GM12878 (cell line): ENCODE data around the gene ATG5.

Experiments
- CHD1 ChIP-seq: IDR thresholded peaks from 2 replicates; pipeline ENCODE4 v1.6.1; 2012; ENCODE audit warnings: low read depth, low read length, improper control_type of control experiment
- POLR2A ChIP-seq: IDR thresholded peaks from 2 replicates; pipeline ENCODE4 v1.6.1; 2011; ENCODE audit warnings: low read depth, mild to moderate bottlenecking, low read length
- TCF12 ChIP-seq: IDR thresholded peaks from 2 replicates; pipeline ENCODE4 v1.6.1; 2011; ENCODE audit warnings: low read depth, mild to moderate bottlenecking, low read length

DNA sequence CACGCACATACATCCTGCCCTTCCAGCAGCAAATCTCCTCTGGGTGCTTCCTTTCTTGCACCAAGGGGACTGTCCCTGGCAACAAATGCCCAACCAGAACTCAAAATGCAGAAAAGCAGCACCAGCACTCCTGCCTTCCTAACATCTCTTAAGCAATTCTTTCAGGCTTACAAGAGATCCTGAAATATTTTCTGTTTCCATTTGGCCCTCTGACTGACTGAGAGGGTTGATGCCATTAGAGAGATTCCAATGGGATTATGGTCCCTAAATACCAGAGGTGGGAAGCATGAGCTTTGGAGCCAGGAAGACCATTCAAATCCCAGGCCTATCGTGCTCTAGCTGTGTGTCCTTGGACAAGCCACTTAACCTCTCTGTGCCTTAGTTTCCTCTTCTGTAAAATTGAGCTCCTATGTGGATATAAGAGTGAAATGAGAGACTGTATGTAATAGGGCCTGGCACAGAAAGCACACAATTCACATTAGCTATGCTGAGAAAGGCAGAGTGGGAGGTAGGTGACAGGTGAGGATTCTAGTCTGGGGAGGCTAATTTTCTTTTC, 182.6 kb downstream of the ATG5 start:
- TF ChIP-seq POLR2A (no peak), TCF12 (no peak), CHD1 (no peak)
